ENCODE measurements around the gene CSF1R. TPM values are rescaled to one million over a fixed set of nuclear protein-coding genes. Genes with fewer than 3 reads are reported as not detected.

The CSF1R gene
- polyA plus RNA-seq, 4 donors, result 4.1 to 31.1 (median 6.1) TPM

DNA sequence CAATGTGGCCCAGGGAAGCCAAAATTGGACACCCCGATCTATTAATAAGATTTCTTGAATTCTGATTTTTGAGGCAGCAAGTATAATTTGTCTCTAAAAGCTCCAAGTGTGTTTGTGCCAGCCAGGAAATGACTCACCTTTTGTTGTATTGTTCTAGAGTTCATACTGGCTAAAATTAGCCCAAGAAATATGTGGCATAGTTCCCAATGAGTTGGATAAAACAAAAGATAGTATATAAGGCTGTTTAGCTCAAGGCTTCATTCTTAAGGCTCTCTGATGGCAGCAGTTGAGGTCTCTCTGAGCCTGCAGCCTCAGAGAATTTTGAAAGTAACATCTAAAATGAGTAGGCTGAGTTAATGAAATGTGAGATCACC, 64.2 kb downstream of the CSF1R start:
- Histone ChIP-seq H3K9me3 (ENCODE audit: control insufficient read depth in 2 of 2, insufficient read depth in 1 of 2, low read depth in 1 of 2, low read length in 1 of 2) (no peaks in the 10 kb centered on the region), H3K27me3 (ENCODE audit: control insufficient read depth in 3 of 3, insufficient read depth in 3 of 3, low read length in 3 of 3) (no peaks in the 10 kb centered on the region), H3K36me3 (ENCODE audit: control insufficient read depth in 3 of 3, insufficient read depth in 2 of 3, low read depth in 1 of 3, low read length in 3 of 3) (peaks cover 12 to 33% (median 30%) of the 10 kb centered on the region in 3 donors), H3K4me3 (ENCODE audit: low read depth in 1 of 3, low read length in 3 of 3) (no peak overlapping the region), H3K4me1 (ENCODE audit: control insufficient read depth in 3 of 3, insufficient read depth in 2 of 3, low read depth in 1 of 3, low read length in 2 of 3) (peaks cover 0 to 11% (median 0%) of the 10 kb centered on the region in 3 donors), H3K27ac (ENCODE audit: low read depth in 1 of 3, low read length in 2 of 3) (no peak overlapping the region)
- no peak for FAIRE-seq
- no peak for DNase-seq
- WGBS, 3 donors, result 87 to 90% (median 89%) methylated on average over 1 of the region's 1 CpG

DNA sequence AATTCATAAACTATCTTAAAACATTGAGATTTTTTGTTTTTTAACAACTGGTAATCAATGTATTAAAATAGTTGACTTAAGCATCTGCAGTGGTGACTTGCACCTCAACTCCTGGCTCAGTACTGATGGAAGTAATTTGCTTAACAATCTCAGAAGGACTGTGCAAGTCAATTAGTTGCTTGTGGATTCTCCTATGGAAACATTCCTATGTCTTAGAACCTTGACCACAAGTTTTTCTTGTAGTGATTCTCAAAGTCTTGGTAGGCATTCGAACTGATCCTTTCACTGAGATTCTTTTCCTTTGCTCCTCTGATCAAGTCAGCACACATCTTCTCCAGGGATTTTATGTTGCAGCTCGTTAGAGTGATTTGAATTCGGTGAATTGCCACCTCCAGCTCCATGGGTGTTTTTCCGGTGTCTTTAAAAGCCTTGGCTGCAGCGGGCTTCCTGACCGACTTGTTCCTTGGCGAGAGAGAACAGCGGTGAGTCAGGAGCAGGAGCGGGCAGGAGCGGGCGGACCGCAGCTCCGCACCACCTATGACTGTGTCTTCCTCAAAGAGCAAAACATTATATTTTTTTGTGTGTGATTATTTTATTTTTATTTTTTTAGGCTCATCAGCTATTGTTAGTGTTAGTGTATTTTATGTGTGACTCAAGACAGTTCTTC, 64.7 kb downstream of the CSF1R start:
- Histone ChIP-seq H3K4me1 (ENCODE audit: control insufficient read depth in 3 of 3, insufficient read depth in 2 of 3, low read depth in 1 of 3, low read length in 2 of 3) (peaks cover 0 to 7% (median 0%) of the 10 kb centered on the region in 3 donors), H3K9me3 (ENCODE audit: control insufficient read depth in 2 of 2, insufficient read depth in 1 of 2, low read depth in 1 of 2, low read length in 1 of 2) (no peaks in the 10 kb centered on the region), H3K4me3 (ENCODE audit: low read depth in 1 of 3, low read length in 3 of 3) (no peak overlapping the region), H3K27ac (ENCODE audit: low read depth in 1 of 3, low read length in 2 of 3) (no peak overlapping the region), H3K36me3 (ENCODE audit: control insufficient read depth in 3 of 3, insufficient read depth in 2 of 3, low read depth in 1 of 3, low read length in 3 of 3) (peaks cover 12 to 29% (median 26%) of the 10 kb centered on the region in 3 donors), H3K27me3 (ENCODE audit: control insufficient read depth in 3 of 3, insufficient read depth in 3 of 3, low read length in 3 of 3) (no peaks in the 10 kb centered on the region)
- DNase-seq (no peak), FAIRE-seq (no peak)
- 90 to 94% (median 94%) methylated on average over 13 of the region's 13 CpGs for WGBS, 3 donors

DNA sequence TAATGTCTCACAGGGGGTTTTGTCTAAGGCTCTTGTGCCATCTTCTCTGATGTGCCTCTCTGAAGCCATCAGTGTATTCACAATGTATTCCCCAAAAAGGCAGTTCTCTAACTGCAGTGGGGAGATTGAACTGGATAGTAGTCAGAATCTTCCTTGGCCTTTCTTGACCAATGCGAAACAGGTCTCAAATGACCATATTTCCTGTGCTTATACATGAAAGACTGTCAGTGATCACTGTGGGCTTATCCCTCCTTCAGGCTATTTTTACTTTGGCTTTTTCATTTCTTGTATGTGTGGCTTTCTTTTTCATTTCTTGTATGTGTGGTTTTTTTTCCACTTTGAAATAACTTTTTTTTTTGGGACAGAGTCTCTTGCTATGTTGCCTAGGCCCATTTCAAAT, 66.1 kb downstream of the CSF1R start:
- peaks cover 0 to 6% of the 10 kb centered on the region in 2 donors for H3K9me3 ChIP-seq (ENCODE audit: control insufficient read depth in 2 of 2, insufficient read depth in 1 of 2, low read depth in 1 of 2, low read length in 1 of 2)
- no peaks in the 10 kb centered on the region for H3K27me3 ChIP-seq (ENCODE audit: control insufficient read depth in 3 of 3, insufficient read depth in 3 of 3, low read length in 3 of 3)
- FAIRE-seq, result no peak
- WGBS, 3 donors, result 96 to 100% (median 98%) methylated on average over 1 of the region's 1 CpG
- no peak overlapping the region for H3K4me3 ChIP-seq (ENCODE audit: low read depth in 1 of 3, low read length in 3 of 3)
- no peak overlapping the region for H3K27ac ChIP-seq (ENCODE audit: low read depth in 1 of 3, low read length in 2 of 3)
- H3K36me3 ChIP-seq (ENCODE audit: control insufficient read depth in 3 of 3, insufficient read depth in 2 of 3, low read depth in 1 of 3, low read length in 3 of 3), result peaks cover 12 to 30% (median 28%) of the 10 kb centered on the region in 3 donors
- DNase-seq, result no peak
- no peaks in the 10 kb centered on the region for H3K4me1 ChIP-seq (ENCODE audit: control insufficient read depth in 3 of 3, insufficient read depth in 2 of 3, low read depth in 1 of 3, low read length in 2 of 3)

DNA sequence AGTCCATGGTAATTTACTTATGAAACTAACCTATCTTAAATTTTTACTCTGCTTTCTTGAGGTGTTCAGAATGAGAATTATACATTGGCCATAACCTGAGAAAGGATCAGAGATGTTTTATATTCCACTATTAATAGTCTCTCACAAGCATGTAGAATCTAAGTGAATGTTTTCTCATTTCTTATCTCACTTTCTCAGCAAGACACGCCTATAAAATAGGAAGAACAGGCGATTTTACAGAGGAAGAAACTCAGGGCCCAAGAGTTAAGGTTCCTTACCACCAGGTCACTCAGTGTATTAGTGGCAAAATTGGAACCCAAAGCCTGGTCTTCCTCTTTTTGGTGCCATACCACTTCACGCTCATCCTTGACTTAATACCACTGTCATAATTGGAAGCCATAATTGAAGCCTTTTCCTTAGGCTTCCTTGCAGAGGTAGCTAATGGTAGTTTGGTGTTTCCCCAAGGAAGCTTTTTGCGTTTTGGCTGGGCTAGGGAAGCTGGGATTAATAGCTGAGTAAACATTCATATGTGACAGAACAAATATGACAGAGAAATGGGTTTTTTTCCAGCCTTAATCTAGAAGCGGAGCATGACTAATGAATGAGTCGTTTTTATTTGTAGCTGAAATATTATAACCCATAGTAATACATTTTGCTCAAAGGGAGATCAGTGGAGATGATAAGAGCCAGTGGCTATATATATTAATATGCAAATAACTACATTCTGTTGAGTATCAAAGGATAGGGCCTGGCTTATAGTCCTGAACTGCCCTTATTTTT, 68.9 kb downstream of the CSF1R start:
- Histone ChIP-seq H3K4me3 (ENCODE audit: low read depth in 1 of 3, low read length in 3 of 3) (no peak overlapping the region), H3K27me3 (ENCODE audit: control insufficient read depth in 3 of 3, insufficient read depth in 3 of 3, low read length in 3 of 3) (no peaks in the 10 kb centered on the region), H3K27ac (ENCODE audit: low read depth in 1 of 3, low read length in 2 of 3) (no peak overlapping the region), H3K4me1 (ENCODE audit: control insufficient read depth in 3 of 3, insufficient read depth in 2 of 3, low read depth in 1 of 3, low read length in 2 of 3) (no peaks in the 10 kb centered on the region), H3K9me3 (ENCODE audit: control insufficient read depth in 2 of 2, insufficient read depth in 1 of 2, low read depth in 1 of 2, low read length in 1 of 2) (peaks cover 0 to 8% of the 10 kb centered on the region in 2 donors), H3K36me3 (ENCODE audit: control insufficient read depth in 3 of 3, insufficient read depth in 2 of 3, low read depth in 1 of 3, low read length in 3 of 3) (peaks cover 13 to 30% (median 25%) of the 10 kb centered on the region in 3 donors)
- DNase-seq, result no peak
- no peak for FAIRE-seq
- 69 to 73% (median 71%) methylated on average over 6 of the region's 6 CpGs for WGBS, 3 donors

DNA sequence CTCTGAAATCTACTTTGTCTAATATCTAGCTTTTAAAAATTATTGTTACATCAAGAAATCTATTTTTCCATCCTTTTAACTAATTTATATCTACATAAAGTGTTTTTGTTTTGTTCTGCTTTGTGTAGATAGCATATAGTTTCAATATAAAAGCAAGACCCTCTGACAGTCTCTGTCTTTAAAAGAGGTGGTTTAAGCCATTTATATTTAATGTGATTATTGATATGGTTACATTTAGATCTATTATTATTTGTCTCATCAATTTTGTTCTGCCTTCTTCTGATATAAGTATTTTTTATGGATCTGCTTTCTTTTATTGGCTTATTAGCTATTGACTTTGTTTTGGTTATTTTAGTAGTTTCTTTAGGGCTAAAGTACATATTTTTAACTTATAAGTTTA, 69.8 kb downstream of the CSF1R start:
- Histone ChIP-seq H3K27me3 (ENCODE audit: control insufficient read depth in 3 of 3, insufficient read depth in 3 of 3, low read length in 3 of 3) (no peaks in the 10 kb centered on the region), H3K27ac (ENCODE audit: low read depth in 1 of 3, low read length in 2 of 3) (no peak overlapping the region), H3K4me1 (ENCODE audit: control insufficient read depth in 3 of 3, insufficient read depth in 2 of 3, low read depth in 1 of 3, low read length in 2 of 3) (no peaks in the 10 kb centered on the region), H3K9me3 (ENCODE audit: control insufficient read depth in 2 of 2, insufficient read depth in 1 of 2, low read depth in 1 of 2, low read length in 1 of 2) (peaks cover 0 to 8% of the 10 kb centered on the region in 2 donors), H3K36me3 (ENCODE audit: control insufficient read depth in 3 of 3, insufficient read depth in 2 of 3, low read depth in 1 of 3, low read length in 3 of 3) (peaks cover 7 to 32% (median 27%) of the 10 kb centered on the region in 3 donors), H3K4me3 (ENCODE audit: low read depth in 1 of 3, low read length in 3 of 3) (no peak overlapping the region)
- DNase-seq, result no peak
- FAIRE-seq, result no peak

DNA sequence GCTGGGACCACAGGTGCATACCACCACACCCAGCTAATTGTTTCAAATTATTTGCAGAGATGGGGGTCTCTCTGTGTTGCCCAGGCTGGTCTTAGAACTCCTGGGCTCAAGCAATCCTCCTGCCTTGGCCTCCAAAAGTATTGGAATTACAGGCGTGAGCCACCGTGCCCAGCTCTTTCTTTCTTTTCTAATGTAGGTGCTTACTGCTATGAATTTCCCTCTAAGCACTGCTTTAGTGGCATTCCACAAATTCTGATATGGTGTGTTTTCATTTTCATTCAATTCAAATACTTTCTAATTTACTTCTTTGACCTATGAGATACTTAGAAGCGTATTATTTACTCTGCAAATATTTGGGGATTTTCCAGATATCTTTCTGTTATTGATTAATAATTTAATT, 70.9 kb downstream of the CSF1R start:
- no peak overlapping the region for H3K27ac ChIP-seq (ENCODE audit: low read depth in 1 of 3, low read length in 2 of 3)
- no peaks in the 10 kb centered on the region for H3K27me3 ChIP-seq (ENCODE audit: control insufficient read depth in 3 of 3, insufficient read depth in 3 of 3, low read length in 3 of 3)
- no peak for FAIRE-seq
- H3K9me3 ChIP-seq (ENCODE audit: control insufficient read depth in 2 of 2, insufficient read depth in 1 of 2, low read depth in 1 of 2, low read length in 1 of 2), result peaks cover 0 to 8% of the 10 kb centered on the region in 2 donors
- no peaks in the 10 kb centered on the region for H3K4me1 ChIP-seq (ENCODE audit: control insufficient read depth in 3 of 3, insufficient read depth in 2 of 3, low read depth in 1 of 3, low read length in 2 of 3)
- no peak overlapping the region for H3K4me3 ChIP-seq (ENCODE audit: low read depth in 1 of 3, low read length in 3 of 3)
- H3K36me3 ChIP-seq (ENCODE audit: control insufficient read depth in 3 of 3, insufficient read depth in 2 of 3, low read depth in 1 of 3, low read length in 3 of 3), result peaks cover 9 to 32% (median 29%) of the 10 kb centered on the region in 3 donors
- 95 to 99% (median 99%) methylated on average over 3 of the region's 3 CpGs for WGBS, 3 donors
- DNase-seq, result no peak

DNA sequence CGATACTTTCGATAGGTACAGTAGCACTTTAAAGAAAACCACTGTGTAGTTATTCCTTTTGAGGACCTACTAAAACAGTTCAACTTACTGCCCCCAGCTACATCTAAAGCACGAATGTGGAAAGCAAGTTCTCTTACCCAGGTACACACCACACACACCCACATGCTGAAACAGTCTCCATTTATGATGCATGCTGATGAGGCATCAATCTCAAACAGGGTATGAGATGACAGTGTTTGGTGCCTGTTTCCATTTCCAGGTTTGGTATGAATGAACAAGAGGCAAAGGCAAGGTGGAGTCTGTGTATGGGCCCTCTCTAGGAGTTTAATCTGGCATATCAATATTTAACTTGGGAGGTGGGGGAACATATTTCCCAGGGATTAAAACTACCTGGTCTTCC, 71.9 kb downstream of the CSF1R start:
- no peak overlapping the region for H3K4me3 ChIP-seq (ENCODE audit: low read depth in 1 of 3, low read length in 3 of 3)
- H3K27me3 ChIP-seq (ENCODE audit: control insufficient read depth in 3 of 3, insufficient read depth in 3 of 3, low read length in 3 of 3), result no peaks in the 10 kb centered on the region
- no peaks in the 10 kb centered on the region for H3K4me1 ChIP-seq (ENCODE audit: control insufficient read depth in 3 of 3, insufficient read depth in 2 of 3, low read depth in 1 of 3, low read length in 2 of 3)
- peaks cover 0 to 8% of the 10 kb centered on the region in 2 donors for H3K9me3 ChIP-seq (ENCODE audit: control insufficient read depth in 2 of 2, insufficient read depth in 1 of 2, low read depth in 1 of 2, low read length in 1 of 2)
- 93 to 99% (median 95%) methylated on average over 3 of the region's 3 CpGs for WGBS, 3 donors
- no peak for DNase-seq
- peaks cover 7 to 40% (median 22%) of the 10 kb centered on the region in 3 donors for H3K36me3 ChIP-seq (ENCODE audit: control insufficient read depth in 3 of 3, insufficient read depth in 2 of 3, low read depth in 1 of 3, low read length in 3 of 3)
- no peak for FAIRE-seq
- no peak overlapping the region for H3K27ac ChIP-seq (ENCODE audit: low read depth in 1 of 3, low read length in 2 of 3)

DNA sequence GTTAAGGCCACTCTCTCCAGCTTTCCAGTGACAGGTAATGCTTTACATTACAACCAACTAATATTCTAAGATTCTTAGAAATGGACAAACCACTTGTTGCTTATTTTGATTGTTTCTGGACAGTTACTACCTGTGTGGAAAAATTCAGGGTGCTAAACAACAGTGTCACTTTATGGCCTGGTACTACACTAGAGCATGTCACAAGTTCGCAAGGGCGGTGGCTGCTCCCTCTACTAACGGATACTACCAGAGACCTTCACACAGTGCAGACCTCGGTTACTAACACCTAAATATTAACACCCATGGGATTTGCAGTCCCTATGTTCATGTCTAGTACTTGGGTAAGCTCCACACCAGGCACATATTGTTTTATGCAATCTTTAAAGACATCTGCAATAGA, 72.4 kb downstream of the CSF1R start:
- WGBS, 3 donors, result 63 to 83% (median 81%) methylated on average over 4 of the region's 4 CpGs
- DNase-seq, result no peak
- Histone ChIP-seq H3K36me3 (ENCODE audit: control insufficient read depth in 3 of 3, insufficient read depth in 2 of 3, low read depth in 1 of 3, low read length in 3 of 3) (peaks cover 7 to 40% (median 20%) of the 10 kb centered on the region in 3 donors), H3K4me1 (ENCODE audit: control insufficient read depth in 3 of 3, insufficient read depth in 2 of 3, low read depth in 1 of 3, low read length in 2 of 3) (no peaks in the 10 kb centered on the region), H3K4me3 (ENCODE audit: low read depth in 1 of 3, low read length in 3 of 3) (no peak overlapping the region), H3K27me3 (ENCODE audit: control insufficient read depth in 3 of 3, insufficient read depth in 3 of 3, low read length in 3 of 3) (no peaks in the 10 kb centered on the region), H3K27ac (ENCODE audit: low read depth in 1 of 3, low read length in 2 of 3) (no peak overlapping the region), H3K9me3 (ENCODE audit: control insufficient read depth in 2 of 2, insufficient read depth in 1 of 2, low read depth in 1 of 2, low read length in 1 of 2) (peaks cover 0 to 8% of the 10 kb centered on the region in 2 donors)
- FAIRE-seq, result no peak
